Panc1 (cell line): ENCODE results near the gene NLRP1. TPM values are rescaled to one million over a fixed set of nuclear protein-coding genes. Genes with fewer than 3 reads are reported as not detected.

ENCODE experiments used
- ATAC-seq: fragments of 200-7000 bp; cut with Tn5 transposase; 2 replicates; pipeline ENCODE4 v1.9.1; 2020; ENCODE audit warnings: mild to moderate bottlenecking, moderate library complexity
- BruUV-seq: library from RNA; stranded (reverse); fragments of 400-500 nt; replicated peaks from 2 replicates; lab custom pipeline; 2021; lab: Mats Ljungman, UMichigan
- CTCF ChIA-PET: fragments of 300-600 bp; sonication (Branson Sonifier 250); formaldehyde crosslinking; loops from one replicate; lab custom pipeline; 2022; ENCODE audit warnings: antibody characterized with exemption; lab: Charles Lee
- POLR2A ChIA-PET: fragments of 300-600 bp; sonication (Branson Sonifier 250); formaldehyde crosslinking; loops from one replicate; lab custom pipeline; 2022; ENCODE audit warnings: antibody characterized with exemption; lab: Charles Lee
- DNase-seq: peaks from one replicate; pipeline ENCODE4 v3.0.0-alpha.2; 2010; ENCODE audit warnings: low read depth, low spot score
- H3K27ac ChIP-seq: 2 replicates; pipeline ENCODE4 v1.5.1; 2011; ENCODE audit warnings: mild to moderate bottlenecking, low read length, inconsistent platforms
- H3K27me3 ChIP-seq: fragments of 200-500 bp; sonication (Bioruptor generic); 2 replicates; pipeline ENCODE4 v1.6.0; 2014; ENCODE audit warnings: low read length, inconsistent platforms; ENCODE audit not compliant: control insufficient read depth, insufficient read depth
- H3K36me3 ChIP-seq: fragments of 200-500 bp; sonication (Bioruptor generic); 2 replicates; pipeline ENCODE4 v1.5.1; 2014; ENCODE audit warnings: inconsistent platforms, mild to moderate bottlenecking, low read length, moderate library complexity; ENCODE audit not compliant: control insufficient read depth, insufficient read depth
- H3K4me1 ChIP-seq: 2 replicates; pipeline ENCODE4 v1.5.1; 2011; ENCODE audit warnings: inconsistent platforms, mild to moderate bottlenecking, low read length, moderate library complexity; ENCODE audit not compliant: control insufficient read depth, insufficient read depth
- H3K4me3 ChIP-seq, 2 experiments: 2 replicates each; pipeline ENCODE4 v1.5.1; 2011 to 2012; ENCODE audit warnings: low read depth in 2 of 2, low read length in 2 of 2, mild to moderate bottlenecking in 2 of 2, inconsistent platforms in 1 of 2, moderate library complexity in 1 of 2
- H3K9me3 ChIP-seq: fragments of 200-500 bp; sonication (Bioruptor generic); 2 replicates; pipeline ENCODE4 v1.5.1; 2014; ENCODE audit warnings: low read depth, mild to moderate bottlenecking, inconsistent platforms, low read length, moderate library complexity; ENCODE audit not compliant: control insufficient read depth, insufficient read depth
- CTCF ChIP-seq: fragments of 450-650 bp; IDR thresholded peaks from 2 replicates; pipeline ENCODE4 v1.5.1; 2017; ENCODE audit warnings: mild to moderate bottlenecking
- POLR2AphosphoS5 ChIP-seq: IDR thresholded peaks from 2 replicates; pipeline ENCODE4 v1.6.1; 2012; ENCODE audit warnings: mild to moderate bottlenecking, low read depth, low read length, moderate library complexity
- REST ChIP-seq, 2 experiments: IDR thresholded peaks; 2 replicates each; pipeline ENCODE4 v1.6.1; 2011 to 2012; ENCODE audit warnings: low read depth in 2 of 2, control low read depth in 1 of 2, low read length in 1 of 2, mild to moderate bottlenecking in 1 of 2, moderate library complexity in 1 of 2; ENCODE audit not compliant: insufficient read depth in 1 of 2
- SIN3A ChIP-seq: IDR thresholded peaks from 2 replicates; pipeline ENCODE4 v1.6.1; 2012; ENCODE audit warnings: low read depth, mild to moderate bottlenecking, low read length, moderate library complexity, borderline replicate concordance; ENCODE audit not compliant: insufficient read depth
- TCF7L2 ChIP-seq: IDR thresholded peaks from 2 replicates; pipeline ENCODE4 v1.6.1; 2011; ENCODE audit warnings: mild to moderate bottlenecking, low read depth, low read length, inconsistent platforms
- in situ Hi-C: cut with HindIII; loops from 2 replicates; pipeline ENCODE4 v1.10.0; 2016; ENCODE audit warnings: low sequenced_read_pairs, low pct_unique_long_range_greater_than_20kb
- intact Hi-C: fragments of 100-400 bp; cut with micrococcal nuclease; formaldehyde crosslinking; loops from one replicate; pipeline ENCODE4 v1.10.0; 2022; ENCODE audit not compliant: unreplicated experiment
- total RNA-seq: library from RNA; stranded (reverse); gene quantifications from one replicate; pipeline ENCODE4 v1.2.1, GENCODE V29; 2021; ENCODE audit not compliant: unreplicated experiment

Gene NLRP1
- total RNA-seq, 1 experiment from 2014 or later, result 0.57 TPM

GRCh38 chr17:5628262-5628661 lies 44.0 kb upstream of the NLRP1 start:
- no peak for ATAC-seq
- TF ChIP-seq TCF7L2 (no peak), REST (IDR thresholded peaks at IDR 0.05; ENCODE audit: insufficient read depth in 1 of 2, low read depth in 2 of 2, low read length in 1 of 2) (no peak), CTCF (no peak), SIN3A (no peak)
- no peak for DNase-seq
- Histone ChIP-seq H3K36me3 (no peaks in the 10 kb centered on the region), H3K27ac (no peak overlapping the region), H3K4me1 (no peaks in the 10 kb centered on the region), H3K9me3 (no peaks in the 10 kb centered on the region), H3K27me3 (peaks cover 15% of the 10 kb centered on the region), H3K4me3 (no peak overlapping the region)
- BruUV-seq, result no TSS peak
- in situ Hi-C loops (no loop called here), intact Hi-C loops (no loop called here)
- POLR2A ChIA-PET, result no interaction called here
- CTCF ChIA-PET, result no interaction called here

DNA sequence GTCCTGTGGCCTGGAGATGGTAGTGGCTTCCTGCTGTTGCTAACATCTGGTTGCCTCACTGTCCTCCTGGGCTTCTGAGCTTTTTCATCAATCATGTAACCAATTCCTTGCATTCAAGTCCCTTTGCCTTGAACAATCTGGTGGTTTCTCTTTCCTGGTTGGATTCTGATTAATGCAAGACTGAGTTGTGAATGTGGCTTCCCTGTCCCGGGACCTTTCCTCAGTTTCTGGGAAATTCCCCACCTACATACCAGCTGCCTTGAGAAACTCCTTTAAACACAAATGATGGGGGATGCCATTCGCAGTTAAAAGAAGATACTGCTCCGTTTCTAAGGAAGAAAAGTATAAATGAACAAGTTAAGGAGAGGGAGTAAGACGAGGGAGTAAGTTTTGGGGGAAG lies 39.9 kb upstream of the NLRP1 start:
- in situ Hi-C loops (no loop called here), intact Hi-C loops (no loop called here)
- H3K4me3 ChIP-seq, result no peak overlapping the region
- no peaks in the 10 kb centered on the region for H3K36me3 ChIP-seq
- POLR2A ChIA-PET, result no interaction called here
- ATAC-seq (no peak), DNase-seq (no peak)
- H3K9me3 ChIP-seq, result no peaks in the 10 kb centered on the region
- peaks cover 3% of the 10 kb centered on the region for H3K27me3 ChIP-seq
- no TSS peak for BruUV-seq
- TF ChIP-seq POLR2AphosphoS5, result no peak
- TF ChIP-seq CTCF, result no peak
- no peak for TF ChIP-seq SIN3A
- no peak for TF ChIP-seq TCF7L2
- no peak for TF ChIP-seq REST (IDR thresholded peaks at IDR 0.05; ENCODE audit: insufficient read depth in 1 of 2, low read depth in 2 of 2, low read length in 1 of 2)
- CTCF ChIA-PET, result no interaction called here
- H3K4me1 ChIP-seq, result no peaks in the 10 kb centered on the region
- no peak overlapping the region for H3K27ac ChIP-seq
